ENCODE data around the gene CHST15. TPM values are rescaled to one million over a fixed set of nuclear protein-coding genes. Genes with fewer than 3 reads are reported as not detected.

Gene CHST15
- total and polyA plus RNA-seq, 7 donors: 2.4 to 57.9 (median 29.9) TPM

DNA sequence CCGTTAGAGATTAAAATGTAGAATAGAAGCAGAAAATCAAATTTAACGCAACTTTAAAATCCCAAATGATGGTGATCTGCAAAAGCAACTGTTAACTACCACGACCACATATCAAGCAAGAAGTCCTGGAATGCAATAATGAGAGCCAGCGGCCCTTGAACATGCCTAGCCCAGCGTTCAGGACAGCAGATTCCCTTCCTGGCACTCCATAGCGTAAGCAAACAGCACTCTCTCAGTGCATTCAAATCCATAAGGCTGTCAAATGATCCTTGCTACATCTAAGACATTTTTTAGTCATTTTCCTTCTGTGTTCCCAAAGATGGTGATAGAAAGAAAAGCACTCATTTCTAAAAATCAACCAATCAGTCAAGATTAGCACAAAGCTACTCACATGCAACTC is 48.1 kb downstream of the CHST15 start:
- Histone ChIP-seq H3K27me3 (no peaks in the 10 kb centered on the region), H3K36me3 (peaks cover 0 to 35% (median 11%) of the 10 kb centered on the region in 4 donors), H3K4me3 (no peak overlapping the region), H3K27ac (peak overlapping the region in 3 of 4 donors; percentile 15 to 72 (median 37)), H3K4me1 (peaks cover 0 to 26% (median 7%) of the 10 kb centered on the region in 4 donors), H3K9me3 (no peaks in the 10 kb centered on the region)
- 76 to 78% methylated on average over 6 of the region's 6 CpGs for WGBS, 2 donors
- TF ChIP-seq, protein P1, sequence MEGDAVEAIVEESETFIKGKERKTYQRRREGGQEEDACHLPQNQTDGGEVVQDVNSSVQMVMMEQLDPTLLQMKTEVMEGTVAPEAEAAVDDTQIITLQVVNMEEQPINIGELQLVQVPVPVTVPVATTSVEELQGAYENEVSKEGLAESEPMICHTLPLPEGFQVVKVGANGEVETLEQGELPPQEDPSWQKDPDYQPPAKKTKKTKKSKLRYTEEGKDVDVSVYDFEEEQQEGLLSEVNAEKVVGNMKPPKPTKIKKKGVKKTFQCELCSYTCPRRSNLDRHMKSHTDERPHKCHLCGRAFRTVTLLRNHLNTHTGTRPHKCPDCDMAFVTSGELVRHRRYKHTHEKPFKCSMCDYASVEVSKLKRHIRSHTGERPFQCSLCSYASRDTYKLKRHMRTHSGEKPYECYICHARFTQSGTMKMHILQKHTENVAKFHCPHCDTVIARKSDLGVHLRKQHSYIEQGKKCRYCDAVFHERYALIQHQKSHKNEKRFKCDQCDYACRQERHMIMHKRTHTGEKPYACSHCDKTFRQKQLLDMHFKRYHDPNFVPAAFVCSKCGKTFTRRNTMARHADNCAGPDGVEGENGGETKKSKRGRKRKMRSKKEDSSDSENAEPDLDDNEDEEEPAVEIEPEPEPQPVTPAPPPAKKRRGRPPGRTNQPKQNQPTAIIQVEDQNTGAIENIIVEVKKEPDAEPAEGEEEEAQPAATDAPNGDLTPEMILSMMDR (IDR thresholded peaks at IDR 0.05): no peak
- TF ChIP-seq EP300 (IDR thresholded peaks at IDR 0.05) (no peak), POLR2A (IDR thresholded peaks at IDR 0.05) (no peak), POLR2AphosphoS5 (IDR thresholded peaks at IDR 0.05) (peak in 1 of 4 donors; percentile 18)
- DNase-seq: no peak
- intact Hi-C loops (cut with DNase I): no loop called here

DNA sequence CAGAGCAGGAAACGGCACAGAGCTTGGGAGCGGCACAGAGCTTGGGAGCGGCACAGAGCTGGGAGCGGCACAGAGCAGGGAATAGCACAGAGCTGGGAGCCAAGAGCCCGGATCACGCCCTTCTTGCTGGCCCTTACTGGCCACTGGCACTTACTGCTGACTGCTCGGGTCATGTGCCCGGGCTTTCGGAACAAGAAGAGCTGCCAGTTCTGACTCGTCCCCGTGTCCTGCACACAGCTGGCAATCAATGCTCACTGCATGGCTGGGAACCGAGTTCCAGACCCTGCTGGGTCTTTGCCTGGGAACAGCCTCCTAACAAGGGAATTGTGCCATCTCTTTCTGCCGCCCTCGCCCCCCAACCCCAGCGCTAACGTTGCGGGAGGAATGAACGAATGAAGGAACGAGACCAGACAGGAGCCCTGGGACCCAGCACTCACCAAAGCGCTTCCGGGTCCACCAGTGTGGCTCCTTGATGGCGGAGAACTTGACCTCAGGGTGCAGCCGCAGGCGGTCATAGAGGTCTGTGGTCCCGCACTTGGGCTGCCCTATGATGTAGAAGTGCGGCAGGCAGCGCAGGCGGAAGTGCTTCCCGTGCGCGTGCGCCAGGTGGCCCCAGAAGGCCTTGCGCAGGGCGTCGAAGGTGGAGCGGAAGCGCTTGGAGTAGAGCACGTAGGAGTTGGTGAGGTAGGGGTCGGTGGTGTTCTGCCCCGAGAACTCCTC is 49.1 kb downstream of the CHST15 start:
- no peak for DNase-seq
- Histone ChIP-seq H3K4me1 (peaks cover 0 to 26% (median 7%) of the 10 kb centered on the region in 4 donors), H3K4me3 (no peak overlapping the region), H3K27ac (peak overlapping the region in 3 of 4 donors; percentile 50 to 72 (median 56)), H3K36me3 (peaks cover 0 to 45% (median 12%) of the 10 kb centered on the region in 4 donors), H3K27me3 (no peaks in the 10 kb centered on the region), H3K9me3 (no peaks in the 10 kb centered on the region)
- intact Hi-C loops (cut with DNase I): no loop called here
- WGBS, 2 donors: 76 to 94% methylated on average over 40 of the region's 40 CpGs
- TF ChIP-seq POLR2AphosphoS5 (IDR thresholded peaks at IDR 0.05): no peak
- no peak for TF ChIP-seq EP300 (IDR thresholded peaks at IDR 0.05)
- TF ChIP-seq, protein P1 (IDR thresholded peaks at IDR 0.05): no peak
- TF ChIP-seq POLR2A (IDR thresholded peaks at IDR 0.05): no peak

- H3K9me3 ChIP-seq: no peaks in the 10 kb centered on the region
- peak overlapping the region; percentile 9 to 72 (median 53) for H3K27ac ChIP-seq
- 52 to 56% methylated on average over 12 of the region's 12 CpGs for WGBS, 2 donors
- no peaks in the 10 kb centered on the region for H3K27me3 ChIP-seq
- no peak for DNase-seq
- peaks cover 0 to 52% (median 14%) of the 10 kb centered on the region in 4 donors for H3K36me3 ChIP-seq
- intact Hi-C loops (cut with DNase I): no loop called here
- no peak overlapping the region for H3K4me3 ChIP-seq
- peaks cover 0 to 26% (median 7%) of the 10 kb centered on the region in 4 donors for H3K4me1 ChIP-seq
- TF ChIP-seq, protein P1 (IDR thresholded peaks at IDR 0.05): no peak
- TF ChIP-seq EP300 (IDR thresholded peaks at IDR 0.05) (no peak), POLR2A (IDR thresholded peaks at IDR 0.05) (no peak), POLR2AphosphoS5 (IDR thresholded peaks at IDR 0.05) (no peak)
Observed at GRCh38 chr10:124043310-124044142, 49.9 kb downstream of the CHST15 start.

GRCh38 chr10:124042656-124043309 is 50.6 kb downstream of the CHST15 start:
- Histone ChIP-seq H3K36me3 (peaks cover 0 to 59% (median 19%) of the 10 kb centered on the region in 4 donors), H3K27ac (peak overlapping the region in 3 of 4 donors; percentile 50 to 72 (median 56)), H3K4me3 (no peak overlapping the region), H3K4me1 (peaks cover 0 to 26% (median 7%) of the 10 kb centered on the region in 4 donors), H3K27me3 (no peaks in the 10 kb centered on the region), H3K9me3 (no peaks in the 10 kb centered on the region)
- TF ChIP-seq POLR2AphosphoS5 (IDR thresholded peaks at IDR 0.05): no peak
- TF ChIP-seq, protein P1 (IDR thresholded peaks at IDR 0.05): no peak
- no peak for TF ChIP-seq EP300 (IDR thresholded peaks at IDR 0.05)
- TF ChIP-seq POLR2A (IDR thresholded peaks at IDR 0.05): no peak
- 60 to 62% methylated on average over 8 of the region's 8 CpGs for WGBS, 2 donors
- DNase-seq: no peak
- intact Hi-C loops (cut with DNase I): no loop called here

Measured in sigmoid colon (tissue), 7 donors.